Epithelial cell of esophagus (primary cell): ENCODE results near the gene TMEM145.
"Not testable (repeated sequence)": the region's sequence is repeated elsewhere in the genome, so short reads cannot be mapped to it uniquely, and the experiment has no call there.

Experiments
- DNase-seq: peaks from one replicate; pipeline ENCODE4 v3.0.0; 2010; ENCODE audit warnings: low read depth
- H3K4me3 ChIP-seq: 2 replicates; pipeline ENCODE4 v1.5.1; 2011; ENCODE audit warnings: mild to moderate bottlenecking, low read length, control low read depth
- CTCF ChIP-seq: IDR thresholded peaks from 2 replicates; pipeline ENCODE4 v1.5.1; 2011; ENCODE audit warnings: low read depth, mild to moderate bottlenecking, low read length, control low read depth, inconsistent platforms; ENCODE audit not compliant: insufficient read depth; ENCODE audit errors: missing control alignments

Gene TMEM145

DNA sequence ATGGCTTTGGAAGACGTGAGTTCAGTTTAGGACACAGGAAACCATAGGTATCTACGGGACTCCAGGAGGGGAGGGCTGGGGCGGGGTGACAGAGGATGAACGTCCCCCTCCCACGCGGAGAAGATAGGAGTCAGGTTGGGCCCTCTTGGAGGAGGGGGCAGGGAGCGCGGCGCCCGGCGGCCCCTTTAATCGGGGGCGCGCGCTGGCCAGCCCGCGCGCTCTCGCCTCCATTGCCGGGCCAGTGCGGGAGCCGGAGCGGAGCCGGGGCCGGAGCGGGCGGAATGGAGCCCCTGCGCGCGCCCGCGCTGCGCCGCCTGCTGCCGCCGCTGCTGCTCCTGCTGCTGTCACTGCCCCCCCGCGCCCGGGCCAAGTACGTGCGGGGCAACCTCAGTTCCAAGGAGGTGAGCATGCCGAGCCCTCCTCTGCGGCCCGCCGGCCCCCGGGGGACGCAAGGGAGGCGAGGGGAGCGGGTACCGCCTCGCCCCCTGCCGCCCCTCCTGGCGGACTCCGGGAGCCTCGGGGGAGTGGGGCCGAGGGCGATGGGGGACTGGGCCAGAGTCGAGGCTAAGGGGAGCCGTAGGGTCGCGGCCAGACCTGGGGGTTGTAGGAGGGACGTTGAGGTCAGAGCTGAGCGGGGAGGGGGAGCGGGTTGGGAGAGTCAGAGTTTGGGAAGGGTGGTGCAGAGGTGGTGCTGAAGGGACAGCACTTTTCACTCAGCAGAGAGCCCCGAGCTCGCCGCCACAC lies at the start of gene TMEM145:
Gene TMEM145 (plus strand): TSS at position 214 of the 744 bp plus-strand sequence. CDS start 68 bp downstream, at position 282.
- TF ChIP-seq CTCF, result no peak

DNA sequence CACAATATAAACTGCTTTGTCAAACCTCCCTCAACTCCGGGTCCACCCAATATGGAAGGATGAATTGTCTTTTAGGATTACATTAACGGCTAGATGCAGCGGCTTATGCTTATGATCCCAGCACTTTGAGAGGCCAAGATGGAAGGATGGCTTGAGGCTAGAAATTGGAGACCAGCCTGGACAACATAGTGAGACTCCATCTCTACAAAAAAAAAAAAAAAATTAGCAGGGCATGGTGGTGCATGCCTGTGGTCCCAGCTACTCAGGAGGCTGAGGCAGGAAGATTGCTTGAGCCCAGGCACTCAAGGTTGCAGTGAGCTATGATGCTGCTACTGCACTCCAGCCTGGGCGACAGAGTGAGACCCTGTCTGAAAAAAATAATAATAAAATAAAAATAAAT lies 47.0 kb upstream of the TMEM145 start:
- DNase-seq, H3K4me3 ChIP-seq: not testable (repeated sequence)

More for the DNA sequence above, at the start of gene TMEM145:
- peak within 1 kb of the TSS; percentile 8 for H3K4me3 ChIP-seq
- peak; percentile 59 for DNase-seq

GRCh38 chr19:42266928-42267603 lies 46.0 kb upstream of the TMEM145 start:
- H3K4me3 ChIP-seq, DNase-seq: not testable (repeated sequence)

DNA sequence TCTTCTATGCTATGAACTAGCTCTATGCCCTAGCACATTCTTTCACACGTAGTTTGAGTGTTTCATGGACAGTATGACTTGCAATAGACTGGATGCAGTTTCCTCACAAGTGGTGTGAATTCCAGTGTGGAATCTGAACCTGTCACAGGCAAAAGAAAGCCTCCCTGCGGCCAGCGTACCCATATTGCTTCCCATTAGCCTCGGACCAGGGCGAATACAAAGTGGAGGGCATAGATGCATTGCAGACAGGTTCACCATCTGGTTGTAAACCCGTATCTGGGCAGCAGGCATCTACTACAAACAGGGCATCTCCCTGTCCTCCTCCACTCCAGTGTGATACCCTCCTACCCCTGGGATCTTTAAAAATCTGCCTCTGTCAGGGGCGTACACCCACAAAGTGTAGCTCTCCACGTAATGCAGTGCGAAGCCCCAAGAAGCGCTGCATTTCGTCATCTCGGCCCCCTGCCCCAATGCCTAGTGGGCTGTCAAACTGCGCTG lies 45.4 kb upstream of the TMEM145 start:
- DNase-seq, result no peak
- no peak for TF ChIP-seq CTCF
- H3K4me3 ChIP-seq, result peak overlapping the region; percentile 75

DNA sequence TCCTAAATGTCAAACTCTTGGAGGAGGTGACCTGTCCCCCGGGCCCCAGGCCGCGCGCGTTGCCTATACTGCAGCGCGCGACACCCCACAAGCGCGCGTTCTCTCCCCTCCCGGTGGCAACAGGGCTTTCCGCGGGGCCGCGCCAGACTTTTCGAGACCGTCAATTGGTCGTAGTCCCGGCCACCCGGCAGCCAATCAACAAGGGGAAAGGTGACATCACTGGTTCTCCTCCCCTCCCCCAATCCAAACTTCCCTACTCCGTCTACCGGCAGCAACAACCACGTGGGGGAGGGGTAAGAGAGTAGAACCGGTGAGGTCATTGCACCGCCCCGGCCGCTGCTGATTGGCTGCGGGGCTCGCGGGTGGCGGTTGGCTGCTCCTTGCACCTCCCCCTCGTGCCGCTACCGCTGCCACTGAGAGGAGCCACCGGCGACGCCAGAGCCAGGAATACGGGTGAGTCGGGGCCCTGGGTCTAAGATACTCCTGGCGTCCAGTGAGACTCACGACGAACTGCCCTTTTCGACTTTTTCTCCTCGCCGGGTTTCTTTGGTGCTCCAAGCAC lies 44.9 kb upstream of the TMEM145 start:
- peak; percentile 100 for DNase-seq
- no peak for TF ChIP-seq CTCF
- peak overlapping the region; percentile 75 for H3K4me3 ChIP-seq

GRCh38 chr19:42268704-42269477 lies 44.2 kb upstream of the TMEM145 start, which contains the start of gene CIC:
CIC (plus strand) TSS chr19:42269252; CDS start chr19:42271784, 2,532 bp downstream.
- peak within 1 kb of the TSS; percentile 75 for H3K4me3 ChIP-seq
- no peak for TF ChIP-seq CTCF
- DNase-seq, result peak; percentile 100

DNA sequence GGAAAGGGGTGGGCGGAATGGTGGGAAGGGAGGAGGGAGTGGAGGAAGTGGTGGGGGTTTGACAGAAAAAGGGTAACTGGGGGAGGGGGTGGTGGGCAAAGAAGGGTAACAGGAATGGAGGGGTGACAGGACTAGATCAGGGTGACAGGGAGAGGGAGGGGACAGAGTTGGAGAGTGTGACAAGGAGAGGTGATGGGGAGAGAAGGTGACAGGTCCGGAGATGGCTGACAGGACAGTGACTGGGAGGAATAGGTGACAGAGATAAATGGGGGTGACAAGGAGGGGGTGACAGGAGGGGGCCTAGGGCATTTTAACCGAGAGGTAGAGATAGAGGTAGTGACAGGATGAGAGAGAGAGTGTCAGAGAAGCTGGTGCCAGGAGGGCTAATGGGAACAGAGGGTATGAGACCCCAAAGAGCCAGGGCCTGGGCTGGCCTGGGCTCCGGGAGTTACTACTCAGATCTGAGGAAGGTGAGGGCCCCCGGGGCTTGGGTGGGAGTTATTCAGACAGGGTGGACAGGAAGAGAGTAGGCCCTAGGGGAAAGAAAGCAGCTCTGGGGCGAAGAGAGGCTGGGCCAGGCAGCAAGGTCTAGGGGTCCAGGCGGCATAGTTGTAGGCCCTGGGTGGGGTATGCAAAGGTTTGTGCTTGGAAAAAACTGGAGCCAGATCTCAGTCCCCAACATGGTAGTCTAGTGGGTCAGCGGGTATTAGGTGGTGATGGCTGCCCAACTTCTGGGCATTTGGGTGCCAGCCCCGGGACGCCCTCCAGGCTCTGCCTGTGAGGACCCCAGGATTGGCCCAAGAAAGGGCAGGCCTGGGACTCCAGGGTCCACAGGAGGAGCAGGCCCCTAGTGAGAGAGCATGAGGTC lies 43.4 kb upstream of the TMEM145 start:
- TF ChIP-seq CTCF, result no peak
- H3K4me3 ChIP-seq, result peak overlapping the region; percentile 69
- DNase-seq, result no peak
